H1 (cell line): ENCODE measurements around the gene DOCK10. TPM values are rescaled to one million over a fixed set of nuclear protein-coding genes. Genes with fewer than 3 reads are reported as not detected.

Source experiments
- BCL11A ChIP-seq, 2 experiments: IDR thresholded peaks; one replicate each; pipeline ENCODE4 v1.6.1; 2011; ENCODE audit warnings: low read depth in 2 of 2, low read length in 2 of 2, mild to moderate bottlenecking in 2 of 2
- CHD7 ChIP-seq: fragments of 300-600 bp; sonication (generic); IDR thresholded peaks from 2 replicates; pipeline ENCODE4 v1.7.1; 2012; ENCODE audit warnings: low read length, moderate library complexity, mild to moderate bottlenecking, inconsistent platforms; ENCODE audit not compliant: insufficient replicate concordance
- HDAC2 ChIP-seq, 2 experiments: fragments of 300-600 bp in 1 of 2; sonication (generic) in 1 of 2; IDR thresholded peaks; 2 replicates each; pipeline ENCODE4 v1.6.1; 2011 to 2012; ENCODE audit warnings: low read depth in 2 of 2, low read length in 2 of 2, mild to moderate bottlenecking in 2 of 2, moderate library complexity in 2 of 2, borderline replicate concordance in 1 of 2, inconsistent platforms in 1 of 2
- POLR2A ChIP-seq, 2 experiments: IDR thresholded peaks; 1 replicate in 1 of 2; 2 replicates in 1 of 2; pipeline ENCODE4 v1.6.1; 2011; ENCODE audit warnings: low read depth in 2 of 2, low read length in 2 of 2, mild to moderate bottlenecking in 2 of 2; ENCODE audit errors: control extremely low read depth in 1 of 2
- RXRA ChIP-seq: IDR thresholded peaks from 2 replicates; pipeline ENCODE4 v1.6.1; 2011; ENCODE audit warnings: low read depth, mild to moderate bottlenecking, low read length, moderate library complexity; ENCODE audit not compliant: insufficient read depth
- TAF1 ChIP-seq: IDR thresholded peaks from 2 replicates; pipeline ENCODE4 v1.6.1; 2011; ENCODE audit warnings: mild to moderate bottlenecking, low read depth, low read length
- TCF12 ChIP-seq: IDR thresholded peaks from 2 replicates; pipeline ENCODE4 v1.6.1; 2011; ENCODE audit warnings: low read depth, mild to moderate bottlenecking, low read length
- polyA plus RNA-seq, 7 experiments: library from polyadenylated mRNA; depleted of rRNA in 3 of 7; stranded (reverse) in 5 of 7; unstranded in 2 of 7; fragments of >200 nt in 5 of 7; fragments of 200-250 nt in 2 of 7; gene quantifications; 1 replicate in 5 of 7; 2 replicates in 1 of 7; 4 replicates in 1 of 7; pipeline versions ENCODE4 v1.2.1 to v1.2.3, GENCODE V29; 2011 to 2013; ENCODE audit warnings: missing spikeins in 2 of 7, mixed read lengths in 2 of 7
- total RNA-seq: library from RNA; stranded (reverse); fragmentation: NEBNext Ultra II Directional; extraction: Animal tissue kit (Norgen Biotek cat#: 25700); gene quantifications from 2 replicates; pipeline ENCODE4 v1.2.1, GENCODE V29; 2021

DOCK10 gene
- total and polyA plus RNA-seq, 2 of the 8 experiments (the other 6 are each of a cell fraction or from before 2014, with no cell fraction given) = 0.33 to 1.6 TPM

- no peak for TF ChIP-seq CHD7
- TF ChIP-seq BCL11A (IDR thresholded peaks at IDR 0.05; ENCODE audit: low read depth in 2 of 2, low read length in 2 of 2) = no peak
- no peak for TF ChIP-seq RXRA
- no peak for TF ChIP-seq POLR2A (IDR thresholded peaks at IDR 0.05; ENCODE audit: control extremely low read depth in 1 of 2, low read depth in 2 of 2, low read length in 2 of 2)
- TF ChIP-seq HDAC2 (IDR thresholded peaks at IDR 0.05; ENCODE audit: borderline replicate concordance in 1 of 2, low read depth in 2 of 2, low read length in 2 of 2) = no peak
- TF ChIP-seq TCF12 = no peak
- TF ChIP-seq TAF1 = no peak
These were observed 66.5 kb downstream of the DOCK10 start (continued) for GRCh38 chr2:224975761-224976160.
